Osteocyte (in vitro differentiated cells): Measurements from ENCODE around the gene ZRANB1. TPM values are rescaled to one million over a fixed set of nuclear protein-coding genes. Genes with fewer than 3 reads are reported as not detected.

Experiments
- DNase-seq: peaks from one replicate; pipeline ENCODE4 v3.0.0; 2021; ENCODE audit warnings: mixed read lengths; ENCODE audit not compliant: unreplicated experiment; ENCODE audit errors: extremely low spot score
- H3K27ac Mint-ChIP-seq: one replicate; pipeline ENCODE4 v1.8.0; 2021; ENCODE audit warnings: mild to moderate bottlenecking, mixed read lengths; ENCODE audit not compliant: unreplicated experiment
- H3K27me3 Mint-ChIP-seq: one replicate; pipeline ENCODE4 v1.8.0; 2021; ENCODE audit warnings: mixed read lengths; ENCODE audit not compliant: unreplicated experiment
- H3K36me3 Mint-ChIP-seq: one replicate; pipeline ENCODE4 v1.8.0; 2021; ENCODE audit warnings: mixed read lengths; ENCODE audit not compliant: unreplicated experiment
- H3K4me1 Mint-ChIP-seq: one replicate; pipeline ENCODE4 v1.8.0; 2021; ENCODE audit warnings: mixed read lengths; ENCODE audit not compliant: unreplicated experiment
- H3K4me3 Mint-ChIP-seq: one replicate; pipeline ENCODE4 v1.8.0; 2021; ENCODE audit warnings: mild to moderate bottlenecking, moderate library complexity, mixed read lengths; ENCODE audit not compliant: unreplicated experiment
- H3K9me3 Mint-ChIP-seq: one replicate; pipeline ENCODE4 v1.8.0; 2021; ENCODE audit warnings: mixed read lengths; ENCODE audit not compliant: unreplicated experiment
- CTCF ChIP-seq: fragments of 200-600 bp; sonication (generic); IDR thresholded peaks from 2 replicates; pipeline ENCODE4 v1.5.0; 2021; ENCODE audit warnings: antibody characterized with exemption, mild to moderate bottlenecking, moderate library complexity
- total RNA-seq: library from RNA; stranded (reverse); gene quantifications from 2 replicates; pipeline ENCODE4 v1.2.1, GENCODE V29; 2021

The ZRANB1 gene
- total RNA-seq, 1 donor from 2014 or later, result 26.8 TPM

DNA sequence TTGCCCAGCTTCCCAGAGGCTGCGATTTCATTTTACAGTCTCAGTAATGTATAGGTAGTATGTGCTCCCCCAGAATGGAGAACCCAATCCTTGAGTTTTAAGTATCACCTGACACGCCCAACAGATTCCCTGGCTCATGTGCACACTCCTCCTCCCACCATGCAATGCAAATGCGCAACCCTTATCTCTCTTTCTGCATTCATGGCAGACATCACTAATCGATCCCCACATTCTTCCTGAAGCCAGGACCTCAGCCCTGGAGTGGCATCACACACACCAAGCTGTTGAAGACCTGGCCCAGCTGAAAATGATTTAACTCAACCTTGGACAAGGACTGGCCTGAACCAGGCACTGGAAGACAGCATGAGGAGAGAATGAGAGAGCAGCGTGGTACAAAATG lies 68.4 kb downstream of the ZRANB1 start:
- H3K9me3 Mint-ChIP-seq, result no peaks in the 10 kb centered on the region
- peaks cover 29% of the 10 kb centered on the region for H3K4me1 Mint-ChIP-seq
- H3K27me3 Mint-ChIP-seq, result no peaks in the 10 kb centered on the region
- no peak for TF ChIP-seq CTCF
- no peak overlapping the region for H3K4me3 Mint-ChIP-seq
- no peak for DNase-seq
- H3K36me3 Mint-ChIP-seq, result peaks cover 9% of the 10 kb centered on the region
- peak overlapping the region; percentile 1 for H3K27ac Mint-ChIP-seq

GRCh38 chr10:125011171-125011925 lies 69.4 kb downstream of the ZRANB1 start:
- no peak for DNase-seq
- H3K4me1 Mint-ChIP-seq, result peaks cover 29% of the 10 kb centered on the region
- no peaks in the 10 kb centered on the region for H3K27me3 Mint-ChIP-seq
- no peaks in the 10 kb centered on the region for H3K9me3 Mint-ChIP-seq
- peaks cover 10% of the 10 kb centered on the region for H3K36me3 Mint-ChIP-seq
- peak overlapping the region; percentile 7 for H3K27ac Mint-ChIP-seq
- H3K4me3 Mint-ChIP-seq, result no peak overlapping the region
- TF ChIP-seq CTCF, result no peak

DNA sequence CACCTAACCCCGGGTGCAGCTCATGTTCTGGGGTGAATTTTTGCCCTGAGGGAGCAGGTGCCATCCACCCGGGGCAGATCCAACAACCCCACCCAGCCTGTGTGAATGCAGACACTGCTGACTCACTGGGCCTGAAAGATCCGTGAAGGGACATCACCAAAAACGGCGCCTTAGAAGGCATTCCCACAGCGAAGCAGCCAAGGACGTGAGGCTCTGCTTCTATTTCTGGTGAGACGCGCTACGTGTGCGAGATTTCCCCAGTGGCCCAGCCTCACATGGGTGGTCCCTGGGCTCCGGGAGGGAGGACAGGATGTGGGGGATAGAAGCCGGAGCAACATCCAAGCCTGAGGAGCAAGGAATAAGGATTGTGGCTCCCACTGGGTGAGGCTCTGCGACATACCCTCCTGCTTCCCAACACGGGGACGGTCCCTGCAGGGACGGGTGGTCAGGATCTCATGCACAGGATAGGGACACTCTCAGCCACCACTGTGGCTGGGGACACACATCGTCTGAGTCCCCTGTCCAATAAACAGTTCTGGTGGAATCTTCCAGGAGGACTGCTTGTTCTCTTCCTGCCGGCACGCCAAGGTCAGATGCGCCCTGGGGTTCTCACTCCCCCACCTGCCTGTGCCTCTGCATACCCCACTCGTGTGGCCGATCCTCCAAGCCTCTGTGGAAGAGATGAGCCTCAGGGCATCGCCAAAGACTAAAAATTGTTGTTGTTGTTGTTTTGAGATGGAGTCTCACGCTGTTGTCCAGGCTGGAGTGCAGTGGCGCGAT lies 70.2 kb downstream of the ZRANB1 start:
- Mint-ChIP-seq H3K27ac (no peak overlapping the region), H3K9me3 (no peaks in the 10 kb centered on the region), H3K36me3 (peaks cover 8% of the 10 kb centered on the region), H3K4me1 (peaks cover 28% of the 10 kb centered on the region), H3K4me3 (no peak overlapping the region), H3K27me3 (no peaks in the 10 kb centered on the region)
- DNase-seq, result no peak
- TF ChIP-seq CTCF, result no peak

GRCh38 chr10:125012851-125013528 lies 71.1 kb downstream of the ZRANB1 start:
- peaks cover 10% of the 10 kb centered on the region for H3K36me3 Mint-ChIP-seq
- H3K27ac Mint-ChIP-seq, result no peak overlapping the region
- H3K4me1 Mint-ChIP-seq, result peaks cover 32% of the 10 kb centered on the region
- no peaks in the 10 kb centered on the region for H3K27me3 Mint-ChIP-seq
- no peaks in the 10 kb centered on the region for H3K9me3 Mint-ChIP-seq
- no peak for TF ChIP-seq CTCF
- no peak for DNase-seq
- H3K4me3 Mint-ChIP-seq, result no peak overlapping the region

DNA sequence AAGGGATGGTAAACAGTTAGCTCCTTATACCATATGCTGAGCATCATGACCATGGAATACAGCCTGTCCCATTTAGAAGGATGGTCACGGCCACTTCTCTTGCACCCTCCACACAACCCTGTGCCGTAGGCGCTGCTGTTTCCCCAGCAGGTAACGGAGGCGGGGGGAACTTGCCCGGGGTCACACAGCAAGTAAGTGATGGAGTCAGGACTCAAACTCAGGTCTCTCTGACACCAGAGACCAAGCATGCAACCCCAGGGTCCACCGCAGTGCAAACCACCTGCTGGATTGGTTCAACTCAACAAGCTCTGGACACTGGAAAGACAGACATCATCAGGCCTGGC lies 71.6 kb downstream of the ZRANB1 start:
- peaks cover 10% of the 10 kb centered on the region for H3K36me3 Mint-ChIP-seq
- no peaks in the 10 kb centered on the region for H3K9me3 Mint-ChIP-seq
- no peak overlapping the region for H3K27ac Mint-ChIP-seq
- TF ChIP-seq CTCF, result no peak
- no peak for DNase-seq
- H3K4me1 Mint-ChIP-seq, result peaks cover 33% of the 10 kb centered on the region
- H3K4me3 Mint-ChIP-seq, result no peak overlapping the region
- H3K27me3 Mint-ChIP-seq, result no peaks in the 10 kb centered on the region
